NB4 (cell line): ENCODE results near the gene SH2D3C.

Experiments
- DNase-seq: peaks from one replicate; pipeline ENCODE4 v3.0.0; 2010; ENCODE audit warnings: low read depth
- H3K4me3 ChIP-seq: one replicate; pipeline ENCODE4 v1.5.1; 2011; ENCODE audit warnings: mild to moderate bottlenecking, low read depth, low read length, moderate library complexity
- MYC ChIP-seq: IDR thresholded peaks from 2 replicates; pipeline ENCODE4 v1.6.1; 2011; ENCODE audit warnings: low read depth, low read length
- POLR2A ChIP-seq: IDR thresholded peaks from 2 replicates; pipeline ENCODE4 v1.6.1; 2011; ENCODE audit warnings: mild to moderate bottlenecking; ENCODE audit not compliant: insufficient read length; ENCODE audit errors: extremely low read depth
- TF ChIP-seq, protein P1 (sequence below): IDR thresholded peaks from 2 replicates; pipeline ENCODE4 v1.6.1; 2011; ENCODE audit warnings: low read depth, low read length
- TF ChIP-seq, protein P2 (sequence below): IDR thresholded peaks from one replicate; pipeline ENCODE4 v1.5.1; 2012; ENCODE audit warnings: low read depth, low read length

Gene SH2D3C

DNA sequence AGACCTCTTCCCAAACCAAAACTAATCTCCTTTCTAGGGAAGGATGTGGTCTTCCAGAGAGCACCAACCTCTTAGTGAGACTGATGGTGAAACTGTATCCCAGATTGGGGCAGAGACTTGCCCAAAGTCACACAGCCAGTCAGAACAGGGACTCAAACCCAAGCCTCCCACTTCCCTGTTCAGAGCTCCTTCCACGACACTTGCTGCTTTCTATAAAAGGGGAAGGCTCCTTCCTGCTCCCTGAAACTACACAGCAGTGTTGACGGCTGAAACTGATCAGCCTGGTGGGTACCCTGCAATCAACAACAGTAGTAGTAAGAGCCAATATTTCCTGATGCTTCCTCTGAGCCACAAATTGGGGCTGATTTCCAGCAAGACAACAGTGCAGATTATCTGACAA is 44.9 kb downstream of the SH2D3C start:
- TF ChIP-seq, protein P1, sequence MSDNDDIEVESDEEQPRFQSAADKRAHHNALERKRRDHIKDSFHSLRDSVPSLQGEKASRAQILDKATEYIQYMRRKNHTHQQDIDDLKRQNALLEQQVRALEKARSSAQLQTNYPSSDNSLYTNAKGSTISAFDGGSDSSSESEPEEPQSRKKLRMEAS: no peak
- TF ChIP-seq, protein P2, sequence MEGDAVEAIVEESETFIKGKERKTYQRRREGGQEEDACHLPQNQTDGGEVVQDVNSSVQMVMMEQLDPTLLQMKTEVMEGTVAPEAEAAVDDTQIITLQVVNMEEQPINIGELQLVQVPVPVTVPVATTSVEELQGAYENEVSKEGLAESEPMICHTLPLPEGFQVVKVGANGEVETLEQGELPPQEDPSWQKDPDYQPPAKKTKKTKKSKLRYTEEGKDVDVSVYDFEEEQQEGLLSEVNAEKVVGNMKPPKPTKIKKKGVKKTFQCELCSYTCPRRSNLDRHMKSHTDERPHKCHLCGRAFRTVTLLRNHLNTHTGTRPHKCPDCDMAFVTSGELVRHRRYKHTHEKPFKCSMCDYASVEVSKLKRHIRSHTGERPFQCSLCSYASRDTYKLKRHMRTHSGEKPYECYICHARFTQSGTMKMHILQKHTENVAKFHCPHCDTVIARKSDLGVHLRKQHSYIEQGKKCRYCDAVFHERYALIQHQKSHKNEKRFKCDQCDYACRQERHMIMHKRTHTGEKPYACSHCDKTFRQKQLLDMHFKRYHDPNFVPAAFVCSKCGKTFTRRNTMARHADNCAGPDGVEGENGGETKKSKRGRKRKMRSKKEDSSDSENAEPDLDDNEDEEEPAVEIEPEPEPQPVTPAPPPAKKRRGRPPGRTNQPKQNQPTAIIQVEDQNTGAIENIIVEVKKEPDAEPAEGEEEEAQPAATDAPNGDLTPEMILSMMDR: no peak
- TF ChIP-seq MYC: no peak
- TF ChIP-seq POLR2A: no peak
- no peak overlapping the region for H3K4me3 ChIP-seq
- DNase-seq: no peak

DNA sequence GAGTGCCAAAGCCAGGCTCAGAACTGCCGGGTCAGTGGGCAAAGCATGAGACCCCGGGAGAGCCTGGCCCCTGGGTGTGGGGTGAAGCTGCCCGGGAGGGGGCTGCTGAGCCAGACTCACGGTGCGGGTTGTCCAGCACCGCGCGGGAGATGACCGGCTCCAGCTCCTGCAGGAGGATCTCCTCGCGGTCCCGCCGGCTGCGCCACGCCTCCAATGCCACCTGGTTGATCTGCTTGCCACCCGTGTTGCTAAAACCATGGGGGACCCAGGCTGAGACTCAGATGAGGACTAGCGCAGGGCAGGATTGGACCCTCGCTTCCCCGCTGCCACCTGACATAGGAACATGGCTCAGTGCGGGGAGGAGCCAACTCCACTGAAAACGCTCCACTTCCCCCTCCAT is 46.0 kb downstream of the SH2D3C start:
- no peak for DNase-seq
- TF ChIP-seq MYC: no peak
- TF ChIP-seq, protein P2: no peak
- no peak for TF ChIP-seq POLR2A
- TF ChIP-seq, protein P1: no peak
- H3K4me3 ChIP-seq: no peak overlapping the region

DNA sequence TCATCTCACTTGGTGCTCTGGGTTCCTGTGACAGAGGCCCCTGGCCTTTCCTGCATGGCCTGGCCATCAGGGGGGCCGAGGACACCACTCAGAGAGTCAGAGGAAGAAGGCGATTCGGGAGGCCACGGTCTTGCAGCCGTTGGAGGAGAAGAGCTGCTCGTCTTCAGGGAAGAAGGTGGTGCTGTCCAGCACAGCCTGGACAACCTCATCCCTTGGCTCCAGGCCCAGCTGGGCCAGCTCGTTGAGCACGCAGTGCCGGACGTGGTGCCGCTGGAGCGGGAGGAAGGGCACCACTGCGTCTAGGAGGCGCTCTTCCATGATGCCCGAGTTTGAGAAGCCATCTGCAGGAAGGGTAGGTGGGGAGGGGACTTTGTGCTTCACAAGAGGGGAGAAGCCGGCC is 46.5 kb downstream of the SH2D3C start:
- H3K4me3 ChIP-seq: no peak overlapping the region
- TF ChIP-seq POLR2A (no peak), MYC (no peak)
- TF ChIP-seq, protein P2: no peak
- TF ChIP-seq, protein P1: no peak
- DNase-seq: no peak

DNA sequence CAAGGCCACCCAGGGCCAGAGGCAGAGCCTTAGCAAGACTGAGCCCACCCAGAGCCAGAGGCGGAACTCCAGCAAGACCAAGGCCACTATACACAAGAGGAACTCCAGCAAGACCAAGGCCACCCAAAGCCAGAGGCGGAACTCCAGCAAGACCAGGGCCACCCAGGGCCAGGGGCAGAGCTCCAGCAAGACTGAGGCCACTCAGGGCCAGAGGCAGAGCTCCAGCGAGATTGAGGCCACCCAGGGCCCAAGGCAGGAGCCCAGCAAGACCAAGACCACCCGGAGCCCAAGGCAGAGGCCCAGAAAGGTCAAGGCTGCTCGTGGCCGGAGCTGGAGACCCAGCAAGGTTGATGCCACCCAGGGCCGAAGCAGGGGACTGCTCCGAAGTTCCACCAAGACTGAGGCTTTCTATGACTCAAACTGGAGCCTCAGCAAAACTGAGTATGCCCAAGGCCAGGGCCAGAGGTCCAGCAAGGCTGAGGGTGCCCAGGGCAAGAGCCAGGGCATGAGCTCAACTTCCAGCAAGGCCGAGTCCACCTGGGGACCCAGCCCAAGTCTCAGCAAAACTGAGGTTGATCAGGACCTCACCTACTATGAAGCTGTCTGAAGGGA is 47.6 kb downstream of the SH2D3C start:
- no peak for DNase-seq
- H3K4me3 ChIP-seq: no peak overlapping the region
- TF ChIP-seq, protein P1: no peak
- no peak for TF ChIP-seq MYC
- TF ChIP-seq POLR2A: no peak

DNA sequence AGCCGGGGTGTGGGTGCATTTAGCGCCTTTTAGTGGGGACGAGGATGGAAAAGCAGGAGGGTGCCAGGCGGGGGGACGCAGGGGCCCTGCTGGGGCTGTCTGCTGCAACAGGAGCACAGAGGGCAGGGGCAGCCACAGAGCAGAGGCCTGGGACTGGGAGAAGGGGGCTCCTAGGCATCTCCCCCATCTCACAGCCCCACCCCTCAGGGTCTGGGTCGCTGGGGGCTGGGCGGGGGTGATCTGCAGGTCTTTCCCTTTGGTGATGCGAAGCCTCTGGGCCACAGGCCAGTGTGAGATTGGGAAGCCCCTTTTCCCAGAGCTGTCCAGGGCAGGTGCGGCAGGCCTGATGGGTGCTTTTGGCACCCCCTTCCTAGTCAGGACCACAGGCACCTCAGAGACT is 48.2 kb downstream of the SH2D3C start:
- H3K4me3 ChIP-seq: no peak overlapping the region
- TF ChIP-seq, protein P1: no peak
- TF ChIP-seq MYC (no peak), POLR2A (no peak)
- TF ChIP-seq, protein P2: no peak
- no peak for DNase-seq

DNA sequence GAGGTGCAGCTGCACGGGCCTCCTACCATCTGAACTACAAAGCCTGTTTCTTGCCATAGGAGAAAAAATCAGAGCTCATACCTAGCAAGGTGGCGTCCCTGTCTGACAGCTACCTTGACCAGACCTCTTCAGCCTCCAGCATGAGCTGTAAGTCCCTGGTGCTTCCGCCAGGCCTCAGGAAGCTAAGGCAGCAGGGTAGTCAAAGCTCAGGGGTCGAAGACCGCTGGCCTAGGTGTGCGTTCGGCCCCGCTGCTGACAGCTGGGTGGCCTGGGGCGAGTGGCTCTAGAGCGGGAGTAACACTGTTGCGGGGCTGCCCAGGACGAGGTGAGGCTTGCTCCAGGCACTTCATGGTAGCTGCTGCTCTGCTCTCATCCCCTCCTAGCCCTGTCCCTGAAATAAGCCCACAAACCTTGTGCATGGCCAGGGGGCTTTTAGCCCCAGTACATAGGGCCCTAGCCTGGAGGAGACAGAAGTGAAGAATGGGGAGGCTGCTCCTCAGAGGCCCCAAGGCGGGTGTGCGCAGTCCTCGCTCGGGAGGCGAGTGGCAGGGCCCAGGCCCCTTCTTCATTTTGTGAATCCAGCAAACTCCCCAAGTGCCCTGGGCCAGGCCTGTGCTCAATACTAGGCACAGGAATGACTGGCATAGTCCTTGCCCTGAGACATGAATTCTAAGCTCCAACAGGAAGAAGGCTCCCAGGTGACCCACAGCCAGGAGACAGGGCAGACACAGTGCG is 48.8 kb downstream of the SH2D3C start:
- no peak overlapping the region for H3K4me3 ChIP-seq
- no peak for DNase-seq
- TF ChIP-seq MYC: no peak
- TF ChIP-seq, protein P1: no peak
- TF ChIP-seq POLR2A: no peak
- TF ChIP-seq, protein P2: no peak
